GM21423 (cell line): Measurements from ENCODE around the gene CAPZB.
"Not testable (repeated sequence)": the region's sequence is repeated elsewhere in the genome, so short reads cannot be mapped to it uniquely, and the experiment has no call there.

Source experiments
- ATAC-seq: cut with Tn5 transposase; IDR thresholded peaks from one replicate; pipeline ENCODE4 v1.9.1; 2021; ENCODE audit warnings: mild to moderate bottlenecking, moderate library complexity; ENCODE audit not compliant: unreplicated experiment

CAPZB gene

DNA sequence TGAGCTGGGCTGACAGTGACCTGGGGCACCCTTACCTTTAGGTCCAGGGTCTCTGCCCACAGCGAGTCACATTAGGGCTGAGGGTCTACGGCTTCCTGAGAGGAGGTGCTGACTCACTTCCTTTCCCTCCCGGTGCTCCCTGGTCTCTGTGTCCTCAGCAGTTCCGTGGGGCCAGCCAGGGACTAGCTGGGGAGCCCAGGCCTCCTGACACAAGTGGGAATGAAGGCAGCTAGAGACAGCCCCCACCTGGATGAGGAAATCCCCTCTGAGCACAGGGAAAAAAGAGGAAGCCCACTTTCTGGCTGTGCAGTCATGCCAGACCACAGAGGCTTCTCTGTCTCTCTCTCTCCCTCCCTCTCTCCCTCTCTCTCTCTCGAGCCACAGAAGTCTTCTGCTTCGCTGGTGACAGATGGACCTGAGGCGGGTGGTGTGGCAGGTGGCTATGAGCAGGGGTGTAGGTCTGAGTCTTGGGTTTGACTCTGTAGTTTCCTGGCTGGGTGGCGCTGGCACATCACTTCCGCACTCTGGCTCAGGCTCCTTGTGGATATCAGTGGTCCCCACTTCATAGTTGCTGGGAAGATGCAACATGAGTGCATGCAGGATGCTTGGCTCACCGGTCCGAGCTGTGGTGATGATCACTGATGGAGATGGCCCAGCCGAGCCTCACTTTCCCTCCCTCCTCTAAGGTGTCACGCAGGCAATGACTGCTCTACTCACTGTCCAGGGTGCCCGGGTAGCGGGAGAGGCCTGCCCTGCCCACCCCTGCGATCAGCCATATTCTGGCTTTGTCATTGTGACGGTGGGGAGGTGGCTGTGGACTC, 169.8 kb downstream of the CAPZB start:
- ATAC-seq, result no peak

DNA sequence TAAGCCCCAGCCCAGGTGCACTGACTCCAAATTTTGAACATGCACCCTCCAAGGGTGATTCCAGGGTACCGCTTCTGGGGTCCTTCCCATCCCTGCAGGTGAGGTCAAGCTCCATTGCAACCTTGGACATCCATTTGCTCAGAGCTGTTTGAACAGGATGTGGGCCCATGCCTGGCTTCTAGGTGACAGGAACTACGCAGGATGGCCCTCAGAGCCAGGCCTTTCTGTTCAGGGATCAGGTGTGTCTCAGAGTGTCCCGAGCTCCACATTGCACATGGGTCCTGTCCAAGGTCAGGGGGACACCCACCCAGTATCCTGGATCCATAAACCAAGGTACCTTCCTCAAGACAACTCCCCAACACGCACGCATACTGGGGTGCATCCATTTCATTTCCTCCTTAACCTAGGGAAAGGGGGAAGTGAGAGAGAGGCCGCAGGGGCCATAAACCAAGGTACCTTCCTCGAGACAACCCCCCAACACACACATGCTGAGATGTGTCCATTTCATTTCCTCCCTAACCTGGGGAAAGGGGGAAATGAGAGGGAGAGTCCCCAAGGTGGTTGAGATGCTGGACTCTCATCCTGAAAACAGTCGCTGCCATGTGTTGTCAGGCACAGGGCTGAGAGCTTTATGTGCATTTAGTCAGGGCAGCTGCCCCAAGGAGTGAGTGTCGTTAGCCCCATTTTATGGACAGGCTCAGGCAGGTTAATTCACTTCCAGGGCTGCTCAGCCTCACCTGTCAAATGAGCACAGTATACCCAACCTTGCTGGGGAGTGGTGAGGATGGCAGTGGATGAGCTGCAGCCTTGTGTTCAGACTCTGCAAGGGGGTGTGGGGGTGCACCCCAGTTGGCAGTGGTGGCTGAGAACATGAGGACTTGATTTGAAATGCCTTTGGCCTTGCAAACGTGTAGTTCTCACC, 171.1 kb downstream of the CAPZB start:
- no peak for ATAC-seq

DNA sequence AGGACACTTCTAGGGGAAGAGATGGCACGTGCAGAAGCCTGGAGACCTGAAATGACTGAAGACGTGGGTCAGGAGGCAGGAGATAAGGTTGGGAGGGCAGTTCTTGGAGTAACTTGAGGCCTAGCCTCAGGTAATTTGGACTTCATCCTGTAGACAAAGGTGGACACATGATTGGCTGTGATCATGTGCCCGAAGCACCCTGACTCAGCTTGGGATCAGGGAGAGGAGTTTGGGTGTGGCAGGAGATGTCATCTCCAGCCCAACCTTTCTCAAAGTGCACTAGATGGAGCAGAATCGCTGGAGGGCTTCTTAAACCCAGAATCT, 171.7 kb downstream of the CAPZB start:
- no peak for ATAC-seq

DNA sequence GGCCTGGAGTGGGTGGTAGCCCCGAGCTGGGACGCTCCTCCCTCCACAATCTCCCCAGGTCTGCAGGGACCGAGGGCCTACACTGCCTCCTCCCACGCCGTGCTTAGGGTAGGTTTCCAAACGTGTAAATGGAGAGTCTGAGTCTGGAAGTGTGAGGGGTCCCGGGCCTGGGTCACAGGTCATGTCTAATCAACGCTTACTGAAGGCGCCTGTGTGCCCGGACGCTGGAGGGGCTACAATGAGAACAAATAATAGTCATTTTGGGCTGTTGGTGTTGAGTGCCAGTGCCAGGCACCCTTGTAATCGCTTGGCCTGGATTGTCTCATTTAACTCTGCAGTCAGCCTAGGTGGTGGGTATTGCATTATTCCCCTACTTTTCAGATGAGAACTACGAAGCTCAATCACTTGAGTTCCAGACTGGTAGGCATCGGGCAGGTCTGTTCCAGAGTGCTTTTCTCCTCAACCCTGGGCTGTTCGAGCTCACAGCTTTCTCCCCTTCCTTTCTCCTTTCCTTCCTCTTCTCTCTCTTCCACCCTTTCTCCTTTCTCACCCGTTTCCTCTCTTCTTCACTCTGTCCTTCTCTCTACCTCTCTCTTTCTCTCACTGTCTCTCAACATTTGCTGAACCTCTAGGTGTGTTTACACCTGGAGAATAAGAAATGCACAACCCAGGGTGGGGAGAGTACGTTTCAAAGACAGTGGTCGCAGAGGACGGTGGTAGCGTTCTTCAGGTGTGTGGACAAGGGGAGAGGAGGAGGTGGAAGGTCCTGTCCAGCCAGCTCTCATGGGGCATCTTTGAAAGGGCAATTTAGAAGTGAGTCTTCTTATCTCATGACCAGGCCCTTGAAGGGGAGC, 172.3 kb downstream of the CAPZB start:
- ATAC-seq, result no peak

DNA sequence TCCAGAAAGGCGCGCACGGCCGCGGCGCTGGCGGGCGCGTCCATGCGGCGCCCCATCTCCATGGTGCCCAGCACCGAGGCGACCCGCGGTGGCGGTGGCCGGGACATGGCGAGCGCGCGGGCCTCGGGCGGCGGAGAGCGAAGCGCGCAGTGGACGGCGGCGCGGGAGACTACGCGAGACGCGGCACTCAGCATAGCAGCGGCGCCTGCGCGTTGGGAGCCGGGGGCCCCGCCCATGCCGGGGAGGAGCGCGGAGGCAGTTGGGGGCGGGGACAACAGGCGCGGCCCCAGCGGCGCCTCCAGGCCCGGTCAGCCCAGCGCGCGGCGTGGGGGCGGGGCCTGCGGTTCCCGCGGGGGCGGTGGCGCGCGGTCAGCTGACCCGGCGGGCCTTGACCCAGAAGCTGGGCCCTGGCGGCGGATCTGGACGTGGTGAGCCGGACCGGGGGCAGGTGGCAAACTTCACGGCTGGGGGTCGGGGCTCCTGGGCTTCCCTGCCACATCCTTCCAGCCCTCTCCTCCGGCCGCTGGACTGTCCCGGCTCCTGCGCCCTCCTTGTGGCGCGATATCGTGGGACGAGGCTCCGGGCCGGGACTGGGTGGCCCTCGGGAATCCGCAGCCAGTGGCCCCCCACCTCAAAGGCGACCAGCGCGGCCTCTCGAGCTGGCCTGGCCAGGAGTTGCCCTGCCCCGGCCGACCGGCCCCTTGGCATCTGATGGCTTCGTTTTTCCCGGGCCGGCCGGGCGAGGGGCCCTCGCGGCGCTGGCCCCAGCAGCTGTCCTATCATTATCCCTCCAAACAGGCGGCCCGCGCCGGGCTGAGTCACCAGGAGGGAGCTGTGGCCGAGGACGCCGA, 173.2 kb downstream of the CAPZB start, which contains the start of the genes AKR7A2 and SLC66A1:
Gene AKR7A2, minus strand, starts transcription at position 214 of the 851 bp plus-strand sequence. Its CDS starts 20 bp downstream, at position 194.
Gene SLC66A1, plus strand, starts transcription at position 396 of the 851 bp plus-strand sequence. CDS start 5,352 bp downstream, outside the sequence.
- ATAC-seq, result peak; percentile 61

DNA sequence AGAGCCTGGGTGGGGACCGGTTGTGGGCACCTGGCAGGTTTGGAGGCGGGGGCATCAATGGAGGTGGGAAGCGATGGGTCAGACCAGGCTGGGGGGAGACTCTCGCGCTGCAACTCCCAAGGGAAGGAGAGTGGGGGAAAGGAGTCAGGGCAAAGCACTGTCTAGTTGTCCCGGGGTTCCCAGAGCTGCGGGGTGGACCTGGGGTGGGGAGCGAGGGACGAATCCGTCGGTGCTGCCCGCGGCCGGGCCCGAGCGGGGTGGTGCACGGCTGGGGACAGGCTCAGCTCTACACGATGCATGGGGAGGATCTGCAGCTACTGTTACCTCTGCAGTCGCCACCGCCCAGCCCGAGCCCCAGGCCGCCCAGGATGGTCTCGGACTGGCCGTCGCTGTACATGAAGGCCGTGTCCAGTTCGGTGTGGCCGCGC, 173.8 kb downstream of the CAPZB start:
- ATAC-seq, result no peak

DNA sequence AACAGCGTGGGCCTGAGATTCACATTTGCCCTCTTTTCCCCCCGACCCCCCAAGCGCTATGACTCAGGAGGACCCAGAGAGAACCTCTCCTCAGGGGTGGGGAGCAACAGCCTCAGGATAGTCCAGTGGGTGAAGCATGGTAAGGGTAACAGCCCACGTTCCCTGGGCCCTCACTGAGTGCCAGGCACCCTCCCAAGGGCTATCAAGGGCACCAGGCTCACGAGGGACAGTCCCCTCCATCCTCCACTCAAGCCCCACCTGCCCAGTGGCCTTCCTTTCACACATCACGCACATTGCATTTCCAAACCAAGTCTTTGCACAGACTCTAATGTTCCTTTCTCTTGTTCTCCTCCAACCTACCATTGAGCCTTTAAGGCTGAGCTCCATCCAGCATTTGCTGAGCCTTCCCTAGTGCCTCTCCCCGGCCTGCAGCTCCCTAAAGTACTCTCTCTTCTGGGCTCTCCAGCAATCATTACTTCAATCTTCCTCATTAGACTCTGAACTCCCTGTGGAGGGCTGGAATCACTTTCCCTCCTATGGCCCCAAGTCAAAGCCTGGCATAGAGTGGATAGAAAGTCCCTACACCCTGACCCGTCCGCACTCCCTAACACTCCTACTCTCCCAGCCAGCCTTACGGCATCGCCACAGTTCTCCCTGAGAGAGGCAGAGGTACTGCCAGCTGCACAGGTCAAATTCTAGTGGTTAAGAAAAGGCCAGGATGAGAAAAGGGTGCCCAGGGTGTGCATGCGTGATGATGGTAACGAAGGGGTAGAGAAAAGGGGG, 174.4 kb downstream of the CAPZB start:
- ATAC-seq, result no peak

DNA sequence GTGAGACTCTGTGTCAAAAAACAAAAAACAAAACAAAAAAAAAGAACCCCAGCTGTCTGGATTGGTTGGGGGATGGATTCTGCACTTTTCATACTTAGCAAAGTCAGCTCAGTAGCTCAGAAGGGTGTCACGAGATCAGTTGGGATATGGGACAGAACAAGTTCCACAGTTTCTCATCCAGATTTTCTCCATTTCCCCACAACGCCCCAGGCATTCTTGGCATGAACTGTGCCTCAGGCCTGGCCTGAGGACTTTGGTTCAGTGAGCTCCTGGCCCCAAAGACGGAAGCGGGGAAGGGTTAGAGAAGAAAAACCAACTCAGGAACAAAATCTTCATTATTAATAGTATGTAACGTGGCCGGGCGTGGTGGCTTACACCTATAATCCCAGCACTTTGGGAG, 175.3 kb downstream of the CAPZB start:
- no peak for ATAC-seq

DNA sequence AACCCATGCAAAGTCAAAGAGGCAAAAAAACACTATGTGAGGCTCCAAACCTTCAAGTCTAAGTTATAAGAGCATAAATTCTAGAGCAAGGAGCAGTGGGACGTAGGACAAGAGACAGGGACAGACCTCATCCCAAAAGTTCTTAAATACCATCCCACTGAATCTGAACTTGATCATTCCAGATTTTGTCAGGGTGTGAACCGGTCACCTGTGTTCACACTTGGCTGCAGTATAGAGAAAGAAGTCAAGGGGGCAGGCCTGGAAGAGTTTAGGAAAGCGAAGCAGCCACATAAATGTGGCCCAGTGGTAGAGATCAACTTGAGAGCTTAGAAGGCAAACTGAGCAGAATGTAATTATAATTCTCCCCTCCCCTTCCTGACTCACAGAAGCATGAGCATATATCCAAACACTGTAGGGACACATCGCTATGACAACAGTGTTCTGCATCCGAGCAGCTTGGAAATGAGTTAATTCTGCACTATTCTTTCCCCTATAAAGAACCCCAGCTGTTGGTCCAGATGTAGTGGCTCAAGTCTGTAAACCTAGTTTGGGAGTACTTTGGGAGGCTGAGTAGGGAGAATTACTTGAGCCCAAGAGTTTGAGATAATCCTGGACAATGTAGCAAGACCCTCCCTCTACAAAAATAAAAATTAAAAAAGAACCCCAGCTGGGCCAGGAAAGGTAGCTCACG, 176.1 kb downstream of the CAPZB start:
- ATAC-seq, result no peak

DNA sequence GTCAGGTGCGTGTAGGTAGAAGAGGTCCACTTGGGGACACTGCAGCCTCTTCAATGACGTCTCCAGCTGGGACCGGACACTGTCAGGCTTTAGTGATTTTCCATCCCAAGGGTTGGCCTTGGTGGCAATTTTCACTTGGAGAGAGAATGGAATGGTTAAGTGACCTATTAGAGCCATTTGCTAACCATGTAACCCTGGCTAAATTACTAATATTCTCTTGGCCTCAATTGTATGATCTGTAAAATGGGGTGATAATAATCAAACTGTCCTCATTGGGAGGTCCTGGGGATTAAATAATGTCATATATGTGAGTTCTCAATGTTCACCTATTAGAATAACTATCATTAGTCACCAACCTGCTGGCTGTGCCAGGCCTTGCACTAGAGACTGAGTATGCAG, 176.8 kb downstream of the CAPZB start:
- no peak for ATAC-seq

DNA sequence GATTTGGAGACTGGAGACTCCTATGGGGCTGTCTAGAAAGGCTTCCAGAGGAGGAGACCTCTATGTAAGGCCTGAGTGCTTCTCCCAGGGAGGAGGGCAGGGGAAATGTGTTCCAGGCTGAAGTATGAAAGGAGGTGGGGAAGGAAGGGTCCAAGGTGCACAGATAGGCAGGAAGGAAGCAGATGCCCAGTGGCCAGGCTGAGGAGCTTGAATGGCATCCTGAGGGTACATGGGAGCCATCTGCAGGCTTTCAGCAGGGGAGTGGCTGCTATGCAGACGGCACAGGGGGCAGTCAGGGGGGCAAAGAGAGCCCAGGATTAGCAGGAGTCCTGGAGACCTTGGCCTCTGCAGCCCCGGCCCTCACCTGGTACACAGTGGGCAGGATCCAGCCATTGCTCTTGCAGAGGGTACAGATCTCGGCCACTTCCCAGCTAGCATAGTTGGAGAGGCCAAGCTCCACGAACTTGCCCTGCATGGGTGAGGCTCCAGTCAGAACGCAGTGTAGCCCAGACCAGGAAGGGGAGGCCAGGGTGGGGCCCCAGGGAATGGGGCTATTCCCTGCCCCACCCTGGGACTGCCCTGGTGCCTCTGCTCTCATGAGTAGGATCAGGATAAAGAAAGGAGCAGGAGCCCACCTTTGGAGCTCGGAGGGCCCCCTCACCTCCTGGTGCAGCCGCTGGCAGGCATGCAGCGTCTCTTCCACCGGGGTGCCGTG, 177.4 kb downstream of the CAPZB start:
- no peak for ATAC-seq

DNA sequence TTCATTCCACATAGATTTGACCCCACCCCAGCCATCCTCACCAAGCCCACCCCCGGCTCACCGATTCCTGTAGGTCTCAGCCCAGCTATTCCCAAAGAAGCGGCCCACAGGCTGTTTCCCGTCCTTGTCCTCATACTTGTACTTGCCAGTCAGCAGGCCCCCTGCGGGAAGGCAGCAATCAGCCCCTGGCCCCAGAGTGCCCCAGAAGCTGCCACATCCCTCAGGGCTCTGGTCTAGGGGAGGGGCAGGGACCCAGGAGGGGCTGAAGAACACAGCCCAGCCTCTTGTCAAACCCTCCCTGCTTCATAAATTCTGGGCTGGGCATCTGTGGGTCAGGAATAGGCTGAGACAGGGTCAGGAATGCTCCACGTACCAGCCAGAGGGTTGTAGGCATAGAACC, 178.4 kb downstream of the CAPZB start:
- no peak for ATAC-seq

DNA sequence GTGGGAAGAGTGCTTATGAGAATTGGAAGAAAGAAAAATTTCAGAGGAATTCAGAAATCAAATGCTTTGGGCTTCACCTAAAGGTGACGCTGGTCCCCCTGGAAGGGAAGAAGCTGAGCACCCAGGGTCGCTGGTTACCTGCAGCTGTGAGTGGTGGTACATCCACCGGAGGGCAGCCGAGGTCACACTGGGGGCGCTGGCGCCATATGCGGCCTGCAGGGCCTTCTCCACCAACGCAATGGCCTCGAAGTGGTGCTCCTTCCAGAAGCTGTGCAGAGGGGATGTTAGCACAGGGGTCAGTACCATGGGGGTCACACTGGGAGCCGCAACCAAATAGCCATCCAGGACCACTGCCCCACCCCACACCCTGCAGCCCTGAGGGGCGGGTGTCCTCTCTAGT, 179.5 kb downstream of the CAPZB start:
- ATAC-seq, result no peak

DNA sequence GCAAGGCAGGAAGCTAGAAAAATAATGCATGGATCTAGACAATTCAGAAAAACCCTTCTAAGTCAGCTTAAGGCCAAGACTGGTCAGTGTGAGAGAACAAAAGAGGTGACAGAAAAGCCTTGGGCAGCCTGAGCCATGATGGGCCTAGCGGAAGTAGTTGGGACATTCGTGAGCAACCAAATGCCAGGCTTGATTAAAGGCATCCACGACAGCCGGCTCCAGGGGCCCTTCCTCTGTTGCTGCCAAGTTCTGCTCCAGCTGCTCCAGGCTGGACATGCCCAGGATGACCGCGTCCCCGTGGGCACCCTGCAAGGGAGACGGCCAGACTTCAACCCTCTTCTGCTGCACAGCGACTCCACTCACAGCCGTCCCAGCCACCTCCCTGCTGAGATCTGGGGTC, 181.3 kb downstream of the CAPZB start:
- not testable (repeated sequence) for ATAC-seq

DNA sequence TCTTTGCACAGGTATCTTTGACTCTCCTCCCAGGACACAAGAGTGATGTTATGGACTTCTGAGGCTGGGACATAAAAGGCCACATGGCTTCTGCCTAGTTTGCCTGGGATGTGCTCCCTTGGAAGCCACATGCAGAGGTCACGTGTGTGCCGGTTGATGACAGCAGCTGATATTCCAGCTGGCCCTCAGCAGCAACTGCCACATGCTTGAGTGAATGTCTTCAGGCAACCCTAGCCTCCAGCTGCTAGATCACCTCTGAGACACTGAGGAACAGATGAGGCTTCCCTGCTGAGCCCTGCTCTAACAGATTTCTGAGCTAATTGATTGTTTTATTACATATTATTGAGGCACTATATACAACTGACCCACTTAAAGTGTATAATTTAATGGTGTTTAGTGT, 185.1 kb downstream of the CAPZB start:
- ATAC-seq, result no peak

DNA sequence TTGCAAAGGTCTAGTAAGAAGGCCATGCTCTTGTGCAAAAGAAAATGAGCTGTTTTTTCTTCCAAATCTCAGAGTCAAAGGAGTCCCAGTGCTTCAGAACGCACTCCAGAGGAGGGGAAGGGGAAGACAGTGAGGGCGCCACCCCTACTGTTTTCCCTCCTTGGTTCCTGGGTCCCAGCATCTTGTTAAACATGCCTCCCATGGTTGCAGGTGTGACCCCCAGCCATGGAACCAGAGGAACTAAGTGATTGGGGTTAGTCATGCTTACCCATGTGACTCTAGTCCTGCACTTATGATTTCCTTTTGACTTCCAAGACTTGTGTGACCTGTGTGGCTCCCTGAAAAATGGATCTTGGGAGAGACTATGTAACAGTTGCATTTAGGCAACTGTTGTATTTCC, 190.7 kb downstream of the CAPZB start:
- no peak for ATAC-seq

DNA sequence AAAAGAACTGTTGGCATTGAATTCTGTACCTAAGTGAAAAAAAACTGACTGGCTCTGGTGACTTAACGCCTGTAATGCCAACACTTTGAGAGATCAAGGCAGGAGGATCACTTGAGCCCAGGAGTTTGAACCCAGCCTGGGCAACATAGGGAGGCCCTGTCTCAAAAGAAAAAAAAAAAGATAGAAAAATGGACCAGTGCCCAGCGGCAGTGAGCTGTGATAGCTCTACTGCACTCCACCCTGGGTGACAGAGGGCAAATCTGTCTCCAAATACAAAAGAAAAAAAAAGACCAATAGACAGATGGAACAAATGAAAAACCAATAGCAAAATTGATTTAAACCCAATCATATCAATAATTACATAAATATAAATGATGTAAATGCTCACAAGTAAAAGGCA, 196.1 kb downstream of the CAPZB start:
- no peak for ATAC-seq
